Stimulated activated CD4-positive, alpha-beta T cell treated with anti-CD3 and anti-CD28 coated beads, Interleukin-1b, Interleukin-23, amount 100 ng/mL, for 1 hour (primary cell): ENCODE results near the gene KRT7.

ENCODE experiments used
- DNase-seq, 2 donors: peaks; one replicate each; pipeline ENCODE4 v3.0.0-alpha.2; 2020; ENCODE audit warnings: low read depth in 2 of 2

The KRT7 gene

GRCh38 chr12:52199294-52199919 is 33.6 kb upstream of the KRT7 start:
- DNase-seq = no peak

DNA sequence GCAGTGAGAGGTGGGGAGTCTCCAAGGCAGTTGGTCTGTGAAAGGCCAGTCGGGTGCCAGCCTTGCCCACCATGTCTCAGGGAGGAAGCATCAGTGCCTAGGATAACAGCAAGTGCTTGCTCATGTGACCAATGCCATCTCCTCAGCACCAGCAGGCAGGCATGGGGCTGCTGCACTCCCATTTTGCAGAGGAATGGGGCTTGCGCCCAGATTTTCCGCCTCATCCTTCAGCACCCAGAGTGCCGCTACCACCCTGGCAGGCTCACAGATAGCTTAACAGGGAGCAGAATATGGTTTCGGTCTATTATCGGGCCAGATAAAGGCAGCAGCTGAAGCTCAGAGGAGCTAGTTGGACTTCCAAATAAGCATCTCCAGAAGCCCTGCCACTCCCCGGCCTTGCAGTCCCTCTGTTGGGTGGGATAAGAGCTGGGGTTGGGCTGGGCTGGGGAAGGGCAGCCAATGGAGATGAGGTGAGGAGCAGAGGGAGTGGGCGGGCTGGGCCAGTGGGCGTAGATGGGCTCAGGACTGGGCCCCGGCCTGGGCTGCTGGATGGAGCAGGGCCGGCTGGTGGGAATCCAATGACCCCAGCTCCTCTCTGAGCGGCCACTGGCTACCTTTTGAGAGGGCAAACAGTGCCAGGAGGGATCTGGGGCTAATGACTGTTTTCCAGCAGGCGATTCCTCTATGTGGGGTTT is 32.8 kb upstream of the KRT7 start:
- no peak for DNase-seq

DNA sequence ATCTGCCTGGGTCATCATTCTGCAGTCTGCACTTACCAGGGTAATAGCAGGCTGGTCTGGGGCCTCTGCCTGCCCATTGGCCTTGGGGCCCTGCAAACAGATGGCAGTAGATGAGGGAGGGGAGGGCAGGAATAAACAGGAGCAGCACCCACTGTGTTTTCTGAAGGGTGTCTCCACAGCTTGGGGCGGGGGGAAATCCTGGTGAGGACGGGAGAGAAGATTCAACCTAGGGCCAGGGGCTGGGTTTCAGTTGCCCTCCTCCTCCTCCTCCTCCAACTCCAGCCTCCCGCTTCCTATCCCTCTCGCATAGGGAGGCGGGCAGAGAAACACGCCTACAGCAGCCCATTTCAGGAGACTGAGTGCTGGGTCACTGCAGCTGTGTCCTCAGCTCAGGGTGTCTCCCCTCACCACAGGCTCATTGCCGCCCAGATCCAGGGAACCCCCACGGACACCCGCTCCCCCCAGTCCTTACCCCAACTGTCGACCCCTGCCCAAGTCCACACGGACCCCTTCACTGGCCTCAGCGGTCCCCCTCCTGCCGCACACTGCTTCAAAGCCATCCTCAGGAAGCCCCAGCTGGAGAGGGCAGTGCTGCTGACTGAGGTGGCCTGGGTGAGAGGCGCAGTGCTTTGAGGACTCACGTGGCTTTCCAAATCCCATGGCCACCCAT is 32.1 kb upstream of the KRT7 start:
- no peak for DNase-seq

GRCh38 chr12:52201451-52201839 is 31.6 kb upstream of the KRT7 start:
- no peak for DNase-seq

DNA sequence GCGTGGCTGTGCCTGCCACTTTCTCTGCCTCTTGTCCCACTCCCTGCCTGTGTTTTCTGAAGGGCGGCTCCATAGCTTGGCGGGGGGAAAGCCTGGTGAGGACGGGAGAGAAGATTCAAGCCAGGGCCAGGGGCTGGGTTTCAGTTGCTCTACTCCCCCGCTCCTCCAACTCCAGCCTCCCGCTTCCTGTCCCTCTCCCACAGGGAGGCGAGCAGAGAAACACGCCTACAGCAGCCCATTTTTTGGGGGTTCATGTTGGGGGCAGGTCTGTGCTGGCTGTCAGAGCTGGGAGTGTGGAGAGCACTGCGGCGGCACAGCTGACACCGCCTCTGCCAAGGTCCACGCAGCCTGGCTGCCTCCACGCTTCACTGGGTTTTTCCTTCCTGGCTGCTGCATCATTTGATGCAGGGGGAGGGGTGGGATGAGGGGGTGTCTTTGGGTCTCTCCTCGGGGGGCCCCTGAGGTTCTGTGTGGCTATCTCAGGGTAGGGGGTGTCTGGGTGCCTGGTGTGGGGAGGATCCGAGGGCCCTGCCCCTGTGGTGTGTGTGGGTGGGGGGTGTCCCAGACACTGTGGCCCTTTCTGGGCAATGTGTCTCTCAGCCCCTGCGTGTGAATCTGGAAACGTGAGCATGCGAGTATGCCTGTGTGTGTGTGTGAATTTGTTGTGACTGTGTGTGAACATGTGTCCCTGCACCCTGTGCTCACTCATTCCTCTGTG is 30.5 kb upstream of the KRT7 start:
- DNase-seq = no peak

GRCh38 chr12:52203079-52203921 is 29.7 kb upstream of the KRT7 start:
- no peak for DNase-seq

GRCh38 chr12:52204095-52204930 is 28.7 kb upstream of the KRT7 start:
- no peak for DNase-seq

GRCh38 chr12:52204931-52205505 is 28.0 kb upstream of the KRT7 start:
- DNase-seq = no peak

DNA sequence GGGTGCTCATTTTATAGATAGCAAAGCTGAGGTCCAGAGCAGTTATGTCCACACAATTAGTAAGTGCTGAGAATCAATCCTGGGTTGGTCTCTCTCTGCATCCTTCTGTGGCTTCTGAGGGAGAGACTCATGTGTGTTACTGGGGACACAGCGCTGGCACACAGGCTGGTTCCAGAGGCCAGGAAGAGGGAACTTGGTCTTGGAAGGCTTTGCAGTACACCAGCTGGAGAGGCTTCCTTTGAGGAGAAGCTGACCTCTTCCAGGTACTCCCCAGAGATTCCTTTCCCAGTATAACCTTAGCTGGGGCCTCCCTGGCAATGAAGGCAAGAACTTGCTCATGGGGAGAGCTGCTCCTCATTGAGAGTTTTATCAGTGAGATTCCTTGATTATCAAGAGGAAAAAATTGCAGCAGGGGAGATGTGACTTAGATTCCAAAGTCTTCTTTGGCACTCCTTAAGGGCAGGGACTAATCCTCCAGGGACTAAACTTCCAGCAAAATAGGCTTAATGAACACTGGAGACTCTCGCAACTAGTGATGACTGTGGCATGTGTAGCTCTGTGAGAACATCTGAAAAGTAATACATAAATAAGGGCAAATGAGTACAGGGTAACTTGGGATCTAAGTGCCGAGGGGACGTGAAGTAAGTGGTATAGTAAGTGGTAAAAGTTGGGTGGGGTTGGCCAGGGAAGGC is 27.3 kb upstream of the KRT7 start:
- DNase-seq = no peak

- DNase-seq = no peak
These were observed 26.6 kb upstream of the KRT7 start for GRCh38 chr12:52206304-52207040.

DNA sequence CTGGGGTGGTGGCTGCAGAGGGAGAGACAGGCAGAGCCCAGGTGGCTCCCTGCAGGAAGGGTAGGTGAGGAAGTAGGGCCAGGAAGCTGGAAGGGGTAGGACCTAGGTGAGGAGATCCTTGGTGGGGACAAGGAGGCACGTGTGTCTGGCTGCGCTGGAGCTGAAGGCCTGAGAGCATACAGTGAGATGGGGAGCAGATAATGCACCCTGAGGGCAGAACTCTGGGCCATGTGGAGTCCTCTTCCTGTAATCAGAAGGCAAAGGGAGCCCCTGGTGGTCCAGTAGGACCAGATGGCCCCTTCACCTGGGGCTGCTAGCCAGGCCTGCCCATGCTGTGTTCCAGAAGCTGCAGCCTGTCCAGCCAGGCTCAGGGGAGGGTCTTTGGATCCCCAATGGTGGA is 25.9 kb upstream of the KRT7 start:
- no peak for DNase-seq

- DNase-seq = no peak
These were observed 25.1 kb upstream of the KRT7 start for GRCh38 chr12:52207895-52208294.

DNA sequence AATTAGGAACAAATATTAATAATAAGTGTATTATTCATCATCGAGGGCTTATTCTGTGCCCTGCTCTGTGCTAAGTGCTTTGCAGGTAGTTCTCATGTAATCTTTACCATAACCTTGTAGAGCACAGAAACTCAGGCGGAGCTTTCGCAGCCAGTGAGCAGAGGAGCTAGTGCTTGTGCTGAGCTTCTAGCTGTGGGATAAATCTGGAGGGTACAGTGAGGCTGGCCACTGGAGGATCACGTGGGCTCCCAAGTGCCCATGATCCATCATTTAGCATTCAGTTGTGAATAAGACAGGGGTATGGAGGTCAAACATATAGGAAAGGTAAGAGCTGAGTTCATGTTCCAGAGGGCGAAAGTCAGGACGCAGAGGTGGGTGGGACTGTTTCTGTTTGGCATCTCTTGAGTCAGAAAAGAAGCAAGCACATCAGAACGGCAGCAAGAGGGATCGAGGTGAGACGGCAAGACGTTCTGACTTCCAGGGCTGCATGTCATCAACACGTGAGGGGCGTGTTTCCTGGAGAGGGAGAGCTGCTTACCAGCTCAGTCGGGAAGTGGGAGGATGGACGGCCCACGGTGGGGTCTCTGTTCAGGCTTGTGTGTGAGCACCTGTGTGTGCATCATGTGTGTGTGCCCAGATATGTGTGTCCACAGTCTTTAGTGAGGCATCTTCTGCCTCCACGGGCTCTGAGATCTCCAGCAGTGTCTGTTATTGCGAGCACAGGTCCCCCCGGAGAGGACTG is 24.4 kb upstream of the KRT7 start:
- DNase-seq = no peak

- no peak for DNase-seq
These were observed 23.7 kb upstream of the KRT7 start for GRCh38 chr12:52209321-52209720.

DNA sequence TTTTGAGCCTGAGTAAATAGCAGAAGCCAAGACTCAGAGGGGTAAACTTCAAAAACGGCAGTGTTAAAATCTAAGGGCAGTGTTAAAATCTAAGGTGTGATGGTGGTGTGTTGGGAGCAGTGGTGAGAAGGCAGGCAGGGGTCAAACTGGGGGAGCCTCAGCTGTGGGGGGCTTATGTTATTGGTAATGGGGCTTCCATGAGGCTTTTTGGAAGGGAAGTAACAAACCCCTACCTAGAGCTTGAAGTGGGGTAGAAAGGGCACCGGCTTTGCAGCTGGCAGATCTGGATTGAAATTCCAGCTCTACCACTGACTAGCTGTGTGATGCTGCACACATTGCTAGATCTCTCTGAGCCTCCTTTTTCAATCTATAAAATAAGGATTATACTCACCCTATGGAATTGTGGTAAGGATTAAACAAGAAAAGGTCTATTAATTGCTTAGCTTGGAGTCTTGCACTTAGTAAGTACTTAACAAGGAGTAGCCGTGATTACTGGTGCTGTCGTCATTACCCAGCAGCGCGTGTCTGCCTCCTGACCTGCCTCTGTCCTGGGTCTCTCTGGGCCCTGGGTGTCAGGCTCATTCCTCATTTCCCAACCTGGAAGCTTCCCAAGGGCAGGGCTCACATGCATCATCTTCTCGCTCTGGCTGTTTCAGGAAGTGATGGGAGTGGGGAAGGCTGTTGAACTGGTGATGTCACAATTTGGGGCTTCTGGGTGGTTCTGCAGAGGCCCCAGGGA is 22.7 kb upstream of the KRT7 start:
- DNase-seq = no peak

DNA sequence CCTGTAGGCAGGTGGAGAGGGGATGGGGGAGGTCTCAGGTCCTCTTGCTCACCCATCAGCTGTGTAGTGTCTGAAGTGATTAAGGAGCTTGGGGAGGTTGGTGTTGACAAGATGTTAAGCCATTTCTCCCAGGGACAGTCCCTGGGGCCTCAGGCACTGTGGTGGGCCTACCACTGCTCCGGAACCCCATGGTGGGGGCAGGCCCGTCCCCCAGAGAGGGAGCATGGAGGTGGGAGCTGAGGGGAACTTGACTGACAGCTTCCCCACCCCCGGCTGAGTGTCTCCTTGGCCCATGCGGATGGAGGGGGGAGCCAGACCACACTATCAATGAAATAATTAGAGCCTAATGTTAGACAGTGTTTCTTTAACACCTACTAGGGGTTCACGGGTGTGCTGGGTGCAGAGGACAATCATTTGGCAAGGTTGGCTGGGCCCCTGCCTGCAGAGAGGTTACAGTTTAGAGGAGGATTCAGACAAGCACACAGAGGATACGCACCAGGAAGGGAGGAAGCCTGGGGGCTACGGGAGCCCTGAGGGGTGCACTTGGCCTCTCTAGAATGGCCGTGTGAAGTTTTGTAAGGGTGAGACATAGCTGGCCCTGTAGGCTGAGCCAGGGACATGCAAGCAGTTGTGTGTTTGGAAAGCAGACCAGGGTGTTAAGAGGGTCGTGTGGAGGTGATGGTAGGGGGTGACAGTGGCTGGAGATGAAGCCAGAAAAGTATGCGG is 22.0 kb upstream of the KRT7 start:
- DNase-seq = no peak
